ENCODE measurements around the gene NUB1.

The NUB1 gene

GRCh38 chr7:151389768-151390597, 48.4 kb downstream of the NUB1 start:
- no peak for DNase-seq

- DNase-seq = no peak
These were observed 49.2 kb downstream of the NUB1 start for GRCh38 chr7:151390598-151391357.

GRCh38 chr7:151391358-151391730, 49.7 kb downstream of the NUB1 start:
- no peak for DNase-seq

GRCh38 chr7:151392002-151392401, 50.4 kb downstream of the NUB1 start:
- DNase-seq = no peak

GRCh38 chr7:151392426-151392825, 50.8 kb downstream of the NUB1 start:
- no peak for DNase-seq

GRCh38 chr7:151393031-151393977, 51.7 kb downstream of the NUB1 start:
- DNase-seq = no peak

GRCh38 chr7:151394076-151395035, 52.7 kb downstream of the NUB1 start:
- no peak for DNase-seq

- no peak for DNase-seq
These were observed 53.4 kb downstream of the NUB1 start for GRCh38 chr7:151395036-151395367.

GRCh38 chr7:151396328-151396970, 54.8 kb downstream of the NUB1 start:
- no peak for DNase-seq

- DNase-seq = no peak
These were observed 55.4 kb downstream of the NUB1 start for GRCh38 chr7:151397026-151397425.

GRCh38 chr7:151398446-151399304, 57.1 kb downstream of the NUB1 start:
- no peak for DNase-seq

- DNase-seq = no peak
These were observed 57.6 kb downstream of the NUB1 start for GRCh38 chr7:151399305-151399601.

GRCh38 chr7:151399906-151400305, 58.3 kb downstream of the NUB1 start:
- no peak for DNase-seq

- DNase-seq = no peak
These were observed 59.2 kb downstream of the NUB1 start for GRCh38 chr7:151400626-151401315.

GRCh38 chr7:151402029-151402835, 60.6 kb downstream of the NUB1 start:
- no peak for DNase-seq

- no peak for DNase-seq
These were observed 62.2 kb downstream of the NUB1 start for GRCh38 chr7:151403764-151404163.

- no peak for DNase-seq
These were observed 62.8 kb downstream of the NUB1 start for GRCh38 chr7:151404216-151405011.

- DNase-seq = no peak
These were observed 63.4 kb downstream of the NUB1 start for GRCh38 chr7:151405056-151405455.

Data from SHP77 treated with DMSO at 0.1 percent for 48 hours (cell line).